Pancreas (tissue), 10 donors: ENCODE measurements around the gene LRP1B. TPM values are rescaled to one million over a fixed set of nuclear protein-coding genes. Genes with fewer than 3 reads are reported as not detected.

Source experiments
- ATAC-seq, 4 donors: fragments of 200-7000 bp; cut with Tn5 transposase; one replicate each; pipeline versions ENCODE4 v1.8.0 to v1.9.1; 2020; ENCODE audit warnings: mild to moderate bottlenecking in 4 of 4, moderate library complexity in 4 of 4
- DNase-seq, 6 donors: peaks; one replicate each; pipeline ENCODE4 v3.0.0-alpha.2; 2020
- FAIRE-seq: peaks from 2 replicates; lab custom pipeline; 2012; peaks lifted over from hg19 to GRCh38; lab: Jason Lieb, UNC
- H3K27ac ChIP-seq, 4 donors: fragments of 200-600 bp; sonication (generic); 1 replicate in 3 of 4; 2 replicates in 1 of 4; pipeline versions ENCODE4 v1.5.0 to v1.8.0; 2020
- H3K27me3 ChIP-seq, 4 donors: fragments of 200-600 bp; one replicate each; pipeline ENCODE4 v1.8.0; 2021
- H3K36me3 ChIP-seq, 3 donors: fragments of 200-600 bp; sonication (generic) in 1 of 3; one replicate each; pipeline versions ENCODE4 v1.5.0 to v1.8.0; 2020 to 2021
- H3K4me1 ChIP-seq, 3 donors: fragments of 200-600 bp; one replicate each; pipeline ENCODE4 v1.8.0; 2021
- H3K4me3 ChIP-seq, 4 donors: fragments of 200-600 bp; sonication (generic) in 2 of 4; one replicate each; pipeline versions ENCODE4 v1.5.0 to v1.8.0; 2020 to 2021
- H3K9me3 ChIP-seq, 4 donors: fragments of 200-600 bp; one replicate each; pipeline ENCODE4 v1.8.0; 2021
- WGBS, 2 donors: extraction: QIAGEN DNeasy Blood & Tissue Kit; methylation state at CpG; one replicate each; pipeline ENCODE4 v1.1.7; 2013; 5-methylcytosine and 5-hydroxymethylcytosine counted together
- intact Hi-C, 3 donors: fragments of 100-400 bp; cut with DNase I; formaldehyde crosslinking; loops; one replicate each; pipeline versions ENCODE4 v1.11.1 to v1.14.2; 2022
- polyA plus RNA-seq, 2 donors: library from polyadenylated mRNA; stranded (reverse); fragments of 200-250 nt; gene quantifications; one replicate each; pipeline ENCODE4 v1.2.3, GENCODE V29; 2013
- total RNA-seq, 6 donors: library from RNA; stranded (reverse); fragmentation: NEBNext Ultra II Directional in 4 of 6; extraction: Animal tissue kit (Norgen Biotek cat#: 25700) in 4 of 6; gene quantifications; one replicate each; pipeline versions ENCODE4 v1.2.1 to v1.2.4, GENCODE V29; 2021 to 2023
- TF ChIP-seq, protein P1 (sequence below), 4 donors: fragments of 200-600 bp; sonication (generic) in 3 of 4; IDR thresholded peaks; one replicate each; pipeline versions ENCODE4 v1.5.0 to v1.8.0; 2021; ENCODE audit warnings: antibody characterized with exemption in 4 of 4
- donor health status: healthy with polysubstance abuse.
- donor health status: DM: no; HTN: no; CAD: no; lungs with moderate emphysema.
- donor health status: DM: no; HTN: no; CAD: no.
- donor health status: control.
- donor health status: control.
- donor health status: Bipolar disorder and iron deficiency.
- donor health status: DM: yes; HTN: yes; CAD: no.
- donor health status: DM: no; HTN: no; CAD: no.
- donor health status: DM: no; HTN: no; CAD: no.
- donor health status: DM: yes; HTN: yes; CAD: no.

LRP1B gene
- total and polyA plus RNA-seq, 8 donors = 0.06 to 0.55 (median 0.25) TPM

DNA sequence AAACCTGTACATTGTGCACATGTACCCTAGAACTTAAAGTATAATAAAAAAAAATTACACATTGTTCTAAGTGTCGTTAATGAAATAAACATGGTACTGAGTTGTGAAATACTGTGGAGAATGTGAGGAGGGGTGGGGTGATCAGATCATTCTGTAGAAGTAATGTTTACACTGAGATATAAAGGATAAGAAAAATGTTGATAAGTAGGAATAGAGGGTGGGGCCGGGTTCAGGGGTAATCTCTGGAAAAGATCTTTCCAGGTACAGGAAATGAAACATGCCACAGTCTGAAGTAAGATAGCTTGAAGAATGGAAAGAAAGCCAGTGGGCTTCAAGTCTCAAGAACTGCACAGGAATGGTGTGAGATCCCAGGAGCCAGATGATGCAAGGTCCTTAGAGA lies 1482.4 kb downstream of the LRP1B start:
- Histone ChIP-seq H3K36me3 (no peaks in the 10 kb centered on the region), H3K9me3 (no peaks in the 10 kb centered on the region), H3K27me3 (no peaks in the 10 kb centered on the region), H3K27ac (no peak overlapping the region), H3K4me3 (no peak overlapping the region), H3K4me1 (no peaks in the 10 kb centered on the region)
- FAIRE-seq (no peak), ATAC-seq (no peak), DNase-seq (no peak)
- intact Hi-C loops = no loop called here
- WGBS, 2 donors = 66 to 69% methylated on average over 2 of the region's 2 CpGs
- TF ChIP-seq, protein P1, sequence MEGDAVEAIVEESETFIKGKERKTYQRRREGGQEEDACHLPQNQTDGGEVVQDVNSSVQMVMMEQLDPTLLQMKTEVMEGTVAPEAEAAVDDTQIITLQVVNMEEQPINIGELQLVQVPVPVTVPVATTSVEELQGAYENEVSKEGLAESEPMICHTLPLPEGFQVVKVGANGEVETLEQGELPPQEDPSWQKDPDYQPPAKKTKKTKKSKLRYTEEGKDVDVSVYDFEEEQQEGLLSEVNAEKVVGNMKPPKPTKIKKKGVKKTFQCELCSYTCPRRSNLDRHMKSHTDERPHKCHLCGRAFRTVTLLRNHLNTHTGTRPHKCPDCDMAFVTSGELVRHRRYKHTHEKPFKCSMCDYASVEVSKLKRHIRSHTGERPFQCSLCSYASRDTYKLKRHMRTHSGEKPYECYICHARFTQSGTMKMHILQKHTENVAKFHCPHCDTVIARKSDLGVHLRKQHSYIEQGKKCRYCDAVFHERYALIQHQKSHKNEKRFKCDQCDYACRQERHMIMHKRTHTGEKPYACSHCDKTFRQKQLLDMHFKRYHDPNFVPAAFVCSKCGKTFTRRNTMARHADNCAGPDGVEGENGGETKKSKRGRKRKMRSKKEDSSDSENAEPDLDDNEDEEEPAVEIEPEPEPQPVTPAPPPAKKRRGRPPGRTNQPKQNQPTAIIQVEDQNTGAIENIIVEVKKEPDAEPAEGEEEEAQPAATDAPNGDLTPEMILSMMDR (IDR thresholded peaks at IDR 0.05) = no peak

DNA sequence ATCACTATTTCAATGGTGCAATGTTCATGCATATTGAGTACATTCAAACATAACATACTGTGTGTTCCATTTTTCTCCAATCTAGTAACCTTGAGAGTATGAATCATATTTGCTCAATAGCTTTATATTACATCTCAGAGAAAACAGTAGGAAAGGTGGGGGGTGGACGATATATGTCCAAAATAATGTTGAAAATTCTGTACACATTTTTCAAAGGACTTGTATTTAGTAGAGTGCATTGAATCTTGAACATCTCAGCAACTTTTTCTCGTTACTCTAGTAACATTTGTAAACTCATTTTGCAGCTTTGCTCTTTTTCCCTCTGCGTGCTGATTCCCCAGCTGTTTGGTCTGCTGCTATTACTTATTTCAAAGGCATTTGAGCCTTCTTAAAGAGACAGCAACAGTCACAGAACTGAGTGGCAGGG lies 1487.0 kb downstream of the LRP1B start:
- peak in 3 of 4 donors; percentile 45 to 55 (median 53) for ATAC-seq
- Histone ChIP-seq H3K36me3 (no peaks in the 10 kb centered on the region), H3K27ac (no peak overlapping the region), H3K9me3 (no peaks in the 10 kb centered on the region), H3K4me1 (no peaks in the 10 kb centered on the region), H3K27me3 (no peaks in the 10 kb centered on the region), H3K4me3 (no peak overlapping the region)
- no peak for DNase-seq
- no peak for FAIRE-seq
- WGBS, 2 donors = 13% methylated on average over 3 of the region's 3 CpGs
- TF ChIP-seq, protein P1 (IDR thresholded peaks at IDR 0.05) = no peak
- intact Hi-C loops = no loop called here

DNA sequence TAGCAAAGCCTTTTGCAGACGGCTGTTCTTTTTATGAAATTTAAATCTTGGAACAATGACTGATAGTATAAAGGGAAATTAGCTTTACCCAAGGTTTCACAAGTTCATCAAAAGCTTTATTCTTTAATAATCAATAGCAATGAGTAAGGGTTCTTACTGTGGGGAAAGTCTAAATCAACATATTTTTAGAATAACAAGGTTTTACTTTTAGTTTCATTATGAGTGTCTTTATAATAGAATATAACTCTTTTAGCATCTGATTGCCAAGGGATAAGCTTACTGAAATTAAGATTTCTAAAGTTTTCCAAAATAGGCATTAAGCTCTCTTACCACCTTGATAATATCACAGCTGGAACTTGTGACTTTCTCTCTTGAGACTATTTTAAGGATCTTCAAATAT lies 1489.7 kb downstream of the LRP1B start:
- no peaks in the 10 kb centered on the region for H3K27me3 ChIP-seq
- no peak overlapping the region for H3K27ac ChIP-seq
- ATAC-seq (no peak), DNase-seq (no peak), FAIRE-seq (no peak)
- TF ChIP-seq, protein P1 (IDR thresholded peaks at IDR 0.05) = no peak
- no peaks in the 10 kb centered on the region for H3K9me3 ChIP-seq
- no peaks in the 10 kb centered on the region for H3K4me1 ChIP-seq
- no peak overlapping the region for H3K4me3 ChIP-seq
- intact Hi-C loops = no loop called here
- 49 to 60% methylated on average over 1 of the region's 1 CpG for WGBS, 2 donors
- H3K36me3 ChIP-seq = no peaks in the 10 kb centered on the region

DNA sequence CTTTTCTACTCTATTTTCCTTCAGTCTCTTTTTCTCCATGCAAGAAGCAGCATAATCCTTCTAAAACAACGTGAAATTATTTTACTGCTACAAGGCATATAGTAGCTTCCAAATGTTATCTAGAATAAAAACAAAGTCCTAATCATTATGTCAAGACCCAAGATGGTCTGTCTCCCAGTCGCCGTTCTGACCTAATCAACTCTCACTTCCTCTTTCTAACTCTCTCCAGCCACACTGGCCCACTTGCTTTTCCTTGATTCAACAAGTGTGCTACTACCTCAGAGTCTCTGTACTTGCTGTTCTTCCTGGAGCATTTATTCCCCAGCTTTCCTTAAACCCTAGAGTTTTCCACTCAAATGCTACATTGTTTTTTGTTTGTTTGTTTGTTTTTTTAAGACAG lies 1491.2 kb downstream of the LRP1B start:
- H3K27me3 ChIP-seq = no peaks in the 10 kb centered on the region
- no peak overlapping the region for H3K27ac ChIP-seq
- TF ChIP-seq, protein P1 (IDR thresholded peaks at IDR 0.05) = no peak
- H3K4me3 ChIP-seq = no peak overlapping the region
- FAIRE-seq (no peak), ATAC-seq (no peak), DNase-seq (no peak)
- H3K4me1 ChIP-seq = no peaks in the 10 kb centered on the region
- no peaks in the 10 kb centered on the region for H3K9me3 ChIP-seq
- intact Hi-C loops = no loop called here
- 55 to 68% methylated on average over 3 of the region's 3 CpGs for WGBS, 2 donors
- no peaks in the 10 kb centered on the region for H3K36me3 ChIP-seq

DNA sequence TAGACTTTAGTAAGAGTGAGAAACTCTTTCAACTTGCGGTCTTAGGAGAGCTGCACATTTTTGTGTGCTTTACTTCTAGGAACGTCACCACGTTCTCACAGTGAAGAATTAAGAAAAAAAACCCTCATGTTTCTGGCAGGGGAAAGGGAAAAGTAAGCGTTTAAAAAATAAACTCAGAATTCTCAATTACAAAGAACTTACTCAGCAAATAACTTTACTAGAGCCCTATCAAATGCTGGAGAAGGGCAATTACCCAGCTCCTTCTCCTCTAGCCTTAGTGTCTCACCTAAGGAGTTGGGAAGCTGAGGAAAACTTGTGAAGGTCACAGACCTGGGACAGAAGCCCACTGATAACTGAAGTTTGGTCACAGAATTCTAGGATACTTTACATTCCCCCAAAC lies 1500.3 kb downstream of the LRP1B start:
- WGBS, 2 donors = 74 to 79% methylated on average over 4 of the region's 4 CpGs
- intact Hi-C loops = no loop called here
- Histone ChIP-seq H3K36me3 (no peaks in the 10 kb centered on the region), H3K27ac (no peak overlapping the region), H3K4me1 (no peaks in the 10 kb centered on the region), H3K27me3 (no peaks in the 10 kb centered on the region), H3K9me3 (no peaks in the 10 kb centered on the region), H3K4me3 (no peak overlapping the region)
- ATAC-seq = no peak
- DNase-seq = no peak
- TF ChIP-seq, protein P1 (IDR thresholded peaks at IDR 0.05) = no peak
- FAIRE-seq = no peak
